Mesendoderm (in vitro differentiated cells): ENCODE measurements around the gene THAP7.
"Not testable (repeated sequence)": the region's sequence is repeated elsewhere in the genome, so short reads cannot be mapped to it uniquely, and the experiment has no call there.

ENCODE experiments used
- DNase-seq: peaks from one replicate; pipeline ENCODE4 v3.0.0; 2013
- H2AK5ac ChIP-seq: 2 replicates; pipeline ENCODE4 v1.6.1; 2013; ENCODE audit warnings: low read length, inconsistent platforms
- H2BK120ac ChIP-seq: 2 replicates; pipeline ENCODE4 v1.6.1; 2013; ENCODE audit warnings: low read depth, mild to moderate bottlenecking, low read length, moderate library complexity, mixed read lengths
- H2BK15ac ChIP-seq: replicated peaks from 2 replicates; pipeline ENCODE4 v1.6.1; 2013; ENCODE audit warnings: low read depth, mild to moderate bottlenecking, moderate library complexity
- H2BK5ac ChIP-seq: 2 replicates; pipeline ENCODE4 v1.6.1; 2013; ENCODE audit warnings: low read length, inconsistent platforms
- H3K18ac ChIP-seq: 2 replicates; pipeline ENCODE4 v1.6.1; 2013; ENCODE audit warnings: mild to moderate bottlenecking, low read length, mixed read lengths
- H3K23ac ChIP-seq: one replicate; pipeline ENCODE4 v1.6.1; 2013; ENCODE audit warnings: low read length
- H3K27ac ChIP-seq: 2 replicates; pipeline ENCODE4 v1.5.1; 2013; ENCODE audit warnings: low read depth, mild to moderate bottlenecking, inconsistent platforms, low read length, moderate library complexity
- H3K27me3 ChIP-seq: 2 replicates; pipeline ENCODE4 v1.6.1; 2013; ENCODE audit warnings: low read length, control low read depth, mild to moderate bottlenecking, inconsistent platforms; ENCODE audit not compliant: insufficient read depth, poor library complexity
- H3K36me3 ChIP-seq: 2 replicates; pipeline ENCODE4 v1.6.1; 2013; ENCODE audit warnings: low read length, inconsistent platforms; ENCODE audit not compliant: control insufficient read depth, insufficient read depth
- H3K4ac ChIP-seq: one replicate; pipeline ENCODE4 v1.6.1; 2013; ENCODE audit warnings: low read depth, mild to moderate bottlenecking, low read length, moderate library complexity
- H3K4me1 ChIP-seq: 2 replicates; pipeline ENCODE4 v1.6.1; 2013; ENCODE audit warnings: low read depth, low read length, inconsistent platforms; ENCODE audit not compliant: control insufficient read depth
- H3K4me2 ChIP-seq: 2 replicates; pipeline ENCODE4 v1.6.1; 2013; ENCODE audit warnings: low read length
- H3K4me3 ChIP-seq: 2 replicates; pipeline ENCODE4 v1.5.1; 2013; ENCODE audit warnings: mild to moderate bottlenecking, low read length
- H3K56ac ChIP-seq: one replicate; pipeline ENCODE4 v1.6.1; 2013; ENCODE audit warnings: low read length
- H3K79me1 ChIP-seq: 2 replicates; pipeline ENCODE4 v1.6.1; 2013; ENCODE audit warnings: low read length, inconsistent platforms
- H3K79me2 ChIP-seq: 2 replicates; pipeline ENCODE4 v1.6.1; 2013; ENCODE audit warnings: mild to moderate bottlenecking, low read length; ENCODE audit not compliant: control insufficient read depth, insufficient read depth
- H3K9ac ChIP-seq: 2 replicates; pipeline ENCODE4 v1.6.1; 2013; ENCODE audit warnings: low read length, inconsistent platforms
- H4K5ac ChIP-seq: one replicate; pipeline ENCODE4 v1.6.1; 2013; ENCODE audit warnings: low read length
- H4K8ac ChIP-seq: one replicate; pipeline ENCODE4 v1.6.1; 2013; ENCODE audit warnings: low read depth, mild to moderate bottlenecking, control low read depth, low read length, moderate library complexity
- WGBS: extraction: QIAGEN DNeasy Blood & Tissue Kit; methylation state at CpG from one replicate; pipeline ENCODE4 v1.1.7; 2013; ENCODE audit warnings: low lambda C conversion rate, missing lambda C conversion rate; ENCODE audit not compliant: insufficient coverage; ENCODE audit errors: extremely low coverage; 5-methylcytosine and 5-hydroxymethylcytosine counted together

Gene THAP7

GRCh38 chr22:20974336-20974955 is 27.5 kb downstream of the THAP7 start:
- no CpG with 5 or more reads among the region's 16 CpGs for WGBS

GRCh38 chr22:20973634-20974286 is 28.2 kb downstream of the THAP7 start:
- H3K4me3 ChIP-seq: no peak overlapping the region
- H3K79me2 ChIP-seq: no peaks in the 10 kb centered on the region
- WGBS: no CpG with 5 or more reads among the region's 21 CpGs

More at GRCh38 chr22:20974336-20974955, 27.5 kb downstream of the THAP7 start:
- H3K4ac ChIP-seq: no peak overlapping the region
- no peaks in the 10 kb centered on the region for H3K79me1 ChIP-seq
- H3K56ac ChIP-seq: no peak overlapping the region
- no peaks in the 10 kb centered on the region for H3K4me1 ChIP-seq
- H2AK5ac ChIP-seq: no peak overlapping the region
- no peak overlapping the region for H3K9ac ChIP-seq
- H4K5ac ChIP-seq: no peak overlapping the region
- no peak overlapping the region for H3K23ac ChIP-seq
- no peaks in the 10 kb centered on the region for H3K27me3 ChIP-seq
- H3K27ac ChIP-seq: no peak overlapping the region
- H2BK15ac ChIP-seq: no peak overlapping the region
- no peak overlapping the region for H2BK5ac ChIP-seq
- no peak overlapping the region for H3K4me3 ChIP-seq
- H3K36me3 ChIP-seq: no peaks in the 10 kb centered on the region
- H4K8ac ChIP-seq: no peak overlapping the region
- no peak overlapping the region for H3K4me2 ChIP-seq
- H3K79me2 ChIP-seq: no peaks in the 10 kb centered on the region
- H2BK120ac ChIP-seq: no peak overlapping the region
- H3K18ac ChIP-seq: no peak overlapping the region
- DNase-seq: no peak

GRCh38 chr22:20972933-20973577 is 28.9 kb downstream of the THAP7 start:
- H3K4me3 ChIP-seq: no peak overlapping the region
- no peak overlapping the region for H3K4ac ChIP-seq
- no peak overlapping the region for H2BK120ac ChIP-seq
- H4K8ac ChIP-seq: no peak overlapping the region
- no CpG with 5 or more reads among the region's 21 CpGs for WGBS
- no peak overlapping the region for H3K4me2 ChIP-seq
- H3K23ac ChIP-seq: no peak overlapping the region
- H3K56ac ChIP-seq: no peak overlapping the region
- H3K9ac ChIP-seq: no peak overlapping the region
- no peak for DNase-seq
- no peak overlapping the region for H3K27ac ChIP-seq
- H3K79me2 ChIP-seq: no peaks in the 10 kb centered on the region
- H3K27me3 ChIP-seq: no peaks in the 10 kb centered on the region
- no peaks in the 10 kb centered on the region for H3K79me1 ChIP-seq
- H4K5ac ChIP-seq: no peak overlapping the region
- H3K4me1 ChIP-seq: no peaks in the 10 kb centered on the region
- no peak overlapping the region for H2BK5ac ChIP-seq
- no peak overlapping the region for H3K18ac ChIP-seq
- H2BK15ac ChIP-seq: no peak overlapping the region
- H2AK5ac ChIP-seq: no peak overlapping the region
- H3K36me3 ChIP-seq: no peaks in the 10 kb centered on the region

More at GRCh38 chr22:20973634-20974286, 28.2 kb downstream of the THAP7 start:
- no peak overlapping the region for H2BK15ac ChIP-seq
- H4K8ac ChIP-seq: no peak overlapping the region
- no peak overlapping the region for H3K18ac ChIP-seq
- H3K4ac ChIP-seq: no peak overlapping the region
- DNase-seq: no peak
- no peaks in the 10 kb centered on the region for H3K36me3 ChIP-seq
- H4K5ac ChIP-seq: no peak overlapping the region
- no peak overlapping the region for H2BK5ac ChIP-seq
- no peaks in the 10 kb centered on the region for H3K27me3 ChIP-seq
- no peak overlapping the region for H3K27ac ChIP-seq
- H3K56ac ChIP-seq: no peak overlapping the region
- no peak overlapping the region for H3K4me2 ChIP-seq
- no peak overlapping the region for H3K23ac ChIP-seq
- no peak overlapping the region for H2AK5ac ChIP-seq
- H2BK120ac ChIP-seq: no peak overlapping the region
- no peak overlapping the region for H3K9ac ChIP-seq
- no peaks in the 10 kb centered on the region for H3K79me1 ChIP-seq
- no peaks in the 10 kb centered on the region for H3K4me1 ChIP-seq

- H2AK5ac ChIP-seq, H4K5ac ChIP-seq, H3K56ac ChIP-seq, H3K79me2 ChIP-seq, H2BK120ac ChIP-seq, H3K27ac ChIP-seq, H2BK5ac ChIP-seq, H3K36me3 ChIP-seq, H3K4me2 ChIP-seq, H3K4ac ChIP-seq, H4K8ac ChIP-seq, H2BK15ac ChIP-seq, H3K23ac ChIP-seq, H3K4me1 ChIP-seq, H3K27me3 ChIP-seq, H3K79me1 ChIP-seq, H3K18ac ChIP-seq, H3K9ac ChIP-seq, H3K4me3 ChIP-seq: not testable (repeated sequence)
- WGBS: no CpG with 5 or more reads among the region's 11 CpGs
- DNase-seq: peak; percentile 32
Measured at GRCh38 chr22:20972014-20972694, 29.8 kb downstream of the THAP7 start.

- no peaks in the 10 kb centered on the region for H3K79me1 ChIP-seq
- H2BK15ac ChIP-seq: no peak overlapping the region
- no peak overlapping the region for H3K9ac ChIP-seq
- no peak overlapping the region for H2BK5ac ChIP-seq
- H2AK5ac ChIP-seq: no peak overlapping the region
- H3K4me3 ChIP-seq: no peak overlapping the region
- H3K36me3 ChIP-seq: no peaks in the 10 kb centered on the region
- H3K79me2 ChIP-seq: no peaks in the 10 kb centered on the region
- H3K4me2 ChIP-seq: no peak overlapping the region
- no peaks in the 10 kb centered on the region for H3K27me3 ChIP-seq
- H3K4ac ChIP-seq: no peak overlapping the region
- no peak overlapping the region for H4K5ac ChIP-seq
- H3K56ac ChIP-seq: no peak overlapping the region
- no peak overlapping the region for H3K23ac ChIP-seq
- H3K27ac ChIP-seq: no peak overlapping the region
- peak; percentile 22 for DNase-seq
- no peak overlapping the region for H3K18ac ChIP-seq
- H2BK120ac ChIP-seq: no peak overlapping the region
- H4K8ac ChIP-seq: no peak overlapping the region
- no CpG with 5 or more reads among the region's 4 CpGs for WGBS
- peaks cover 2% of the 10 kb centered on the region for H3K4me1 ChIP-seq
Measured at GRCh38 chr22:20970939-20971657, 30.8 kb downstream of the THAP7 start.
